H1 (cell line): Measurements from ENCODE around the gene MTMR4. TPM values are rescaled to one million over a fixed set of nuclear protein-coding genes. Genes with fewer than 3 reads are reported as not detected.

Source experiments
- CTCF ChIA-PET: fragments of 300-600 bp; sonication (Branson Sonifier 250); formaldehyde crosslinking; loops from one replicate; lab custom pipeline; 2021; ENCODE audit not compliant: partially characterized antibody; lab: Charles Lee
- POLR2A ChIA-PET: fragments of 300-600 bp; sonication (Branson Sonifier 250); formaldehyde crosslinking; loops from one replicate; lab custom pipeline; 2021; ENCODE audit warnings: inconsistent platforms; ENCODE audit not compliant: partially characterized antibody; lab: Charles Lee
- DNase-seq, 2 experiments: peaks; one replicate each; pipeline versions ENCODE4 v3.0.0 to v3.0.0-alpha.2; 2010 to 2022; ENCODE audit warnings: low spot score in 2 of 2, low read depth in 1 of 2, mixed read lengths in 1 of 2
- FAIRE-seq: peaks from 2 replicates; lab custom pipeline; 2011; peaks lifted over from hg19 to GRCh38; lab: Jason Lieb, UNC
- H2AFZ ChIP-seq: 2 replicates; pipeline ENCODE4 v1.8.1; 2012; ENCODE audit warnings: low read length, inconsistent platforms
- H2AK5ac ChIP-seq: 2 replicates; pipeline ENCODE4 v1.6.1; 2013; ENCODE audit warnings: low read depth, low read length
- H2BK120ac ChIP-seq: replicated peaks from 2 replicates; pipeline ENCODE3; 2013; ENCODE audit warnings: low read depth, low read length, inconsistent platforms
- H2BK12ac ChIP-seq: 2 replicates; pipeline ENCODE4 v1.6.1; 2013; ENCODE audit warnings: low read depth, low read length
- H2BK15ac ChIP-seq: 2 replicates; pipeline ENCODE4 v1.6.1; 2013; ENCODE audit warnings: low read length
- H2BK20ac ChIP-seq: 2 replicates; pipeline ENCODE4 v1.6.1; 2013; ENCODE audit warnings: low read length
- H2BK5ac ChIP-seq: 2 replicates; pipeline ENCODE4 v1.6.1; 2013; ENCODE audit warnings: low read depth, low read length
- H3K14ac ChIP-seq: 2 replicates; pipeline ENCODE4 v1.6.1; 2013; ENCODE audit warnings: inconsistent platforms; ENCODE audit not compliant: insufficient read length
- H3K18ac ChIP-seq: 2 replicates; pipeline ENCODE4 v1.6.1; 2013; ENCODE audit warnings: low read length; ENCODE audit errors: extremely low read depth
- H3K23ac ChIP-seq: 2 replicates; pipeline ENCODE4 v1.6.1; 2013; ENCODE audit warnings: inconsistent platforms; ENCODE audit not compliant: insufficient read length
- H3K23me2 ChIP-seq: 2 replicates; pipeline ENCODE4 v1.6.1; 2013; ENCODE audit warnings: low read depth, low read length
- H3K27ac ChIP-seq: 2 replicates; pipeline ENCODE4 v1.6.1; 2011; ENCODE audit warnings: low read depth, low read length, inconsistent platforms
- H3K27me3 ChIP-seq, 4 experiments: replicated peaks in 1 of 4; 1 replicate in 1 of 4; 2 replicates in 3 of 4; pipeline versions ENCODE4 v1.6.1 to v1.8.1; 2011 to 2013; ENCODE audit warnings: low read length in 3 of 4, mild to moderate bottlenecking in 3 of 4, inconsistent platforms in 2 of 4, mixed read lengths in 2 of 4, moderate library complexity in 1 of 4; ENCODE audit not compliant: control insufficient read depth in 3 of 4, insufficient read depth in 3 of 4; ENCODE audit errors: extremely low read depth in 1 of 4
- H3K36me3 ChIP-seq, 4 experiments: 2 replicates each; pipeline versions ENCODE4 v1.6.1 to v1.8.1; 2011 to 2013; ENCODE audit warnings: mild to moderate bottlenecking in 4 of 4, low read length in 3 of 4, moderate library complexity in 2 of 4, control low read depth in 1 of 4, inconsistent platforms in 1 of 4; ENCODE audit not compliant: insufficient read depth in 4 of 4, control insufficient read depth in 2 of 4
- H3K4ac ChIP-seq: replicated peaks from 2 replicates; pipeline ENCODE3; 2013; ENCODE audit warnings: low read length, low read depth, mixed read lengths, inconsistent platforms; ENCODE audit not compliant: insufficient read length
- H3K4me1 ChIP-seq, 4 experiments: replicated peaks in 1 of 4; 1 replicate in 1 of 4; 2 replicates in 3 of 4; pipeline versions ENCODE4 v1.6.1 to v1.8.1; 2011 to 2013; ENCODE audit warnings: low read length in 3 of 4, inconsistent platforms in 2 of 4, mixed read lengths in 1 of 4; ENCODE audit not compliant: insufficient read depth in 4 of 4, control insufficient read depth in 3 of 4
- H3K4me2 ChIP-seq, 2 experiments: 2 replicates each; pipeline versions ENCODE4 v1.6.1 to v1.8.1; 2011 to 2013; ENCODE audit warnings: low read depth in 2 of 2, low read length in 2 of 2, control low read depth in 1 of 2, inconsistent platforms in 1 of 2, mild to moderate bottlenecking in 1 of 2; ENCODE audit not compliant: insufficient read depth in 1 of 2
- H3K4me3 ChIP-seq, 4 experiments: fragments of 200-600, 300-600 bp in 1 of 4; sonication (generic), shearing (Covaris generic), sonication (Bioruptor Twin) in 1 of 4; 2 replicates each; pipeline versions ENCODE4 v1.5.1 to v1.8.1; 2011 to 2016; ENCODE audit warnings: low read length in 4 of 4, low read depth in 3 of 4, control low read depth in 2 of 4, inconsistent platforms in 2 of 4, mild to moderate bottlenecking in 2 of 4, mixed read lengths in 1 of 4, moderate library complexity in 1 of 4; ENCODE audit not compliant: insufficient read depth in 2 of 4; ENCODE audit errors: extremely low read depth in 1 of 4
- H3K56ac ChIP-seq: replicated peaks from 2 replicates; pipeline ENCODE3; 2013; ENCODE audit warnings: low read depth, mild to moderate bottlenecking, mixed read lengths, low read length, inconsistent platforms; ENCODE audit not compliant: insufficient read length
- H3K79me1 ChIP-seq: 2 replicates; pipeline ENCODE4 v1.6.1; 2013; ENCODE audit warnings: low read depth, low read length, control low read depth
- H3K79me2 ChIP-seq, 2 experiments: 2 replicates each; pipeline versions ENCODE4 v1.6.1 to v1.8.1; 2012 to 2013; ENCODE audit warnings: low read length in 2 of 2, mild to moderate bottlenecking in 2 of 2, inconsistent platforms in 1 of 2; ENCODE audit not compliant: insufficient read depth in 2 of 2, control insufficient read depth in 1 of 2
- H3K9ac ChIP-seq, 4 experiments: replicated peaks in 1 of 4; 1 replicate in 1 of 4; 2 replicates in 3 of 4; pipeline versions ENCODE4 v1.6.1 to v1.8.1; 2011 to 2013; ENCODE audit warnings: low read depth in 3 of 4, low read length in 3 of 4, control low read depth in 2 of 4, mild to moderate bottlenecking in 2 of 4, moderate library complexity in 2 of 4, inconsistent platforms in 1 of 4; ENCODE audit errors: extremely low read depth in 1 of 4
- H3K9me3 ChIP-seq, 2 experiments: 2 replicates each; pipeline versions ENCODE4 v1.6.1 to v1.8.1; 2012 to 2013; ENCODE audit warnings: mild to moderate bottlenecking in 2 of 2, moderate library complexity in 2 of 2, control low read depth in 1 of 2, inconsistent platforms in 1 of 2, low read depth in 1 of 2, low read length in 1 of 2, mixed read lengths in 1 of 2; ENCODE audit not compliant: insufficient read depth in 2 of 2
- H4K20me1 ChIP-seq, 2 experiments: replicated peaks in 1 of 2; 2 replicates each; pipeline versions ENCODE3 to v1.8.1; 2011 to 2013; ENCODE audit warnings: inconsistent platforms in 2 of 2, low read length in 2 of 2, mild to moderate bottlenecking in 1 of 2; ENCODE audit not compliant: insufficient read depth in 2 of 2, control insufficient read depth in 1 of 2
- H4K5ac ChIP-seq: 2 replicates; pipeline ENCODE4 v1.6.1; 2013; ENCODE audit warnings: low read length, low read depth, mixed read lengths, inconsistent platforms; ENCODE audit not compliant: insufficient read length
- H4K8ac ChIP-seq: 2 replicates; pipeline ENCODE4 v1.8.0; 2013; ENCODE audit warnings: mild to moderate bottlenecking, moderate library complexity, low read length, inconsistent platforms; ENCODE audit not compliant: insufficient read depth; ENCODE audit errors: extremely low read depth
- H4K91ac ChIP-seq: replicated peaks from 2 replicates; pipeline ENCODE3; 2013; ENCODE audit warnings: low read length, mixed read lengths, inconsistent platforms; ENCODE audit not compliant: insufficient read length
- BCL11A ChIP-seq, 2 experiments: IDR thresholded peaks; one replicate each; pipeline ENCODE4 v1.6.1; 2011; ENCODE audit warnings: low read depth in 2 of 2, low read length in 2 of 2, mild to moderate bottlenecking in 2 of 2
- CBX8 ChIP-seq: fragments of 300-800, 300-1000 bp; sonication (generic); IDR thresholded peaks from 2 replicates; pipeline ENCODE4 v1.7.1; 2016; ENCODE audit warnings: low read depth, low read length, borderline replicate concordance
- CHD2 ChIP-seq: IDR thresholded peaks from 2 replicates; pipeline ENCODE4 v1.6.1; 2012; ENCODE audit warnings: low read length, improper control_type of control experiment
- E2F6 ChIP-seq: IDR thresholded peaks from 2 replicates; pipeline ENCODE4 v1.6.1; 2012; ENCODE audit warnings: inconsistent platforms
- HDAC2 ChIP-seq, 2 experiments: fragments of 300-600 bp in 1 of 2; sonication (generic) in 1 of 2; IDR thresholded peaks; 2 replicates each; pipeline ENCODE4 v1.6.1; 2011 to 2012; ENCODE audit warnings: low read depth in 2 of 2, low read length in 2 of 2, mild to moderate bottlenecking in 2 of 2, moderate library complexity in 2 of 2, borderline replicate concordance in 1 of 2, inconsistent platforms in 1 of 2
- JUN ChIP-seq: IDR thresholded peaks from 2 replicates; pipeline ENCODE4 v1.6.1; 2011; ENCODE audit warnings: low read depth, mild to moderate bottlenecking, improper control_type of control experiment, low read length
- KDM1A ChIP-seq: fragments of 200-600, 300-600 bp; sonication (generic); IDR thresholded peaks from 2 replicates; pipeline ENCODE4 v1.7.1; 2016; ENCODE audit warnings: mild to moderate bottlenecking, low read length, borderline replicate concordance
- KDM5A ChIP-seq: fragments of 200-600 bp; IDR thresholded peaks from 2 replicates; pipeline ENCODE4 v1.7.1; 2012; ENCODE audit warnings: mild to moderate bottlenecking, low read length, inconsistent platforms, mixed read lengths
- MAX ChIP-seq: IDR thresholded peaks from 2 replicates; pipeline ENCODE4 v1.6.1; 2012; ENCODE audit warnings: inconsistent platforms
- NRF1 ChIP-seq: IDR thresholded peaks from 2 replicates; pipeline ENCODE4 v1.6.1; 2011; ENCODE audit warnings: mild to moderate bottlenecking, low read depth, low read length, improper control_type of control experiment
- RXRA ChIP-seq: IDR thresholded peaks from 2 replicates; pipeline ENCODE4 v1.6.1; 2011; ENCODE audit warnings: low read depth, mild to moderate bottlenecking, low read length, moderate library complexity; ENCODE audit not compliant: insufficient read depth
- SP4 ChIP-seq: IDR thresholded peaks from 2 replicates; pipeline ENCODE4 v1.6.1; 2012; ENCODE audit warnings: low read length, inconsistent platforms
- SUZ12 ChIP-seq: fragments of 200-600 bp; sonication (generic); IDR thresholded peaks from 2 replicates; pipeline ENCODE4 v1.6.1; 2012; ENCODE audit warnings: mild to moderate bottlenecking, inconsistent platforms, low read length, moderate library complexity, mixed read lengths
- WGBS, 2 experiments: shearing (Covaris generic) in 1 of 2; methylation state at CpG; one replicate each; pipeline versions ENCODE4 v1.1.6 to v1.1.7; 2013 to 2015; ENCODE audit warnings: low lambda C conversion rate in 2 of 2, mixed read lengths in 2 of 2, inconsistent platforms in 1 of 2, low coverage in 1 of 2, missing lambda C conversion rate in 1 of 2; ENCODE audit not compliant: insufficient replicate concordance in 2 of 2, insufficient coverage in 1 of 2, insufficient read length in 1 of 2; ENCODE audit errors: extremely low coverage in 1 of 2, missing lambda C conversion rate in 1 of 2; 5-methylcytosine and 5-hydroxymethylcytosine counted together
- polyA plus RNA-seq, 7 experiments: library from polyadenylated mRNA; depleted of rRNA in 3 of 7; stranded (reverse) in 5 of 7; unstranded in 2 of 7; fragments of >200 nt in 5 of 7; fragments of 200-250 nt in 2 of 7; gene quantifications; 1 replicate in 5 of 7; 2 replicates in 1 of 7; 4 replicates in 1 of 7; pipeline versions ENCODE4 v1.2.1 to v1.2.3, GENCODE V29; 2011 to 2013; ENCODE audit warnings: missing spikeins in 2 of 7, mixed read lengths in 2 of 7
- total RNA-seq: library from RNA; stranded (reverse); fragmentation: NEBNext Ultra II Directional; extraction: Animal tissue kit (Norgen Biotek cat#: 25700); gene quantifications from 2 replicates; pipeline ENCODE4 v1.2.1, GENCODE V29; 2021

The MTMR4 gene
- total and polyA plus RNA-seq, 2 of the 8 experiments (the other 6 are each of a cell fraction or from before 2014, with no cell fraction given) = 15.9 to 39.2 TPM

GRCh38 chr17:58527949-58528348, 13.5 kb upstream of the MTMR4 start:
- Histone ChIP-seq H2BK5ac (0 out of 2 replicates have a peak overlapping the region, but pooled peaks have one; percentile 9), H3K79me1 (no peaks in the 10 kb centered on the region), H3K14ac (no peak overlapping the region), H3K4me2 (no peak overlapping the region), H2BK15ac (no peak overlapping the region), H4K5ac (no peak overlapping the region), H3K9ac (no peak overlapping the region), H2BK120ac (no peak overlapping the region), H3K23ac (no peak overlapping the region), H3K27ac (no peak overlapping the region), H2AFZ (no peak overlapping the region), H3K9me3 (no peaks in the 10 kb centered on the region), H3K4ac (no peak overlapping the region), H3K4me3 (no peak overlapping the region), H2AK5ac (no peak overlapping the region), H2BK12ac (no peak overlapping the region), H3K4me1 (peaks cover 7 to 18% (median 9%) of the 10 kb centered on the region in 4 experiments), H3K56ac (no peak overlapping the region), H3K79me2 (no peaks in the 10 kb centered on the region), H2BK20ac (no peak overlapping the region), H3K27me3 (peaks cover 0 to 5% (median 0%) of the 10 kb centered on the region in 4 experiments; a peak in 3 of 7 replicates), H3K36me3 (no peaks in the 10 kb centered on the region), H4K91ac (no peak overlapping the region), H4K20me1 (no peaks in the 10 kb centered on the region), H3K18ac (no peak overlapping the region), H4K8ac (no peak overlapping the region), H3K23me2 (peaks cover 12% of the 10 kb centered on the region)
- ChIA-PET POLR2A (interaction anchor here (0.6 to 5.1 kb wide), 6 partner anchors 9 to 104 kb away, joined by 3 to 28 read pairs (median 6); partner anchors contain the start of gene MTMR4), CTCF (interaction anchor here (0.7 to 16.5 kb wide), 9 partner anchors 7 to 477 kb away, joined by 3 to 163 read pairs (median 3); a partner anchor contains a TSS)
- 58% methylated on average over 3 of the region's 3 CpGs; no CpG with 5 or more reads in 1 of the 2 experiments for WGBS, 2 experiments
- DNase-seq (no peak), FAIRE-seq (no peak)
- TF ChIP-seq E2F6 (no peak), BCL11A (IDR thresholded peaks at IDR 0.05; ENCODE audit: low read depth in 2 of 2, low read length in 2 of 2) (no peak), CBX8 (no peak), SUZ12 (no peak), RXRA (no peak), KDM5A (no peak), KDM1A (no peak), HDAC2 (IDR thresholded peaks at IDR 0.05; ENCODE audit: borderline replicate concordance in 1 of 2, low read depth in 2 of 2, low read length in 2 of 2) (no peak), MAX (no peak), JUN (no peak), CHD2 (no peak), SP4 (no peak), NRF1 (no peak)
